Fibroblast of villous mesenchyme (primary cell): ENCODE results near the gene GPC6. TPM values are rescaled to one million over a fixed set of nuclear protein-coding genes. Genes with fewer than 3 reads are reported as not detected.
A peak's percentile ranks its signal among the peaks of the same experiment; 100 is the strongest.

ENCODE experiments used
- DNase-seq: peaks from one replicate; pipeline ENCODE4 v3.0.0-alpha.2; 2010; ENCODE audit warnings: low read depth
- H3K4me3 ChIP-seq: 2 replicates; pipeline ENCODE4 v1.5.1; 2011; ENCODE audit warnings: low read depth, mild to moderate bottlenecking, low read length
- total RNA-seq: library from RNA; depleted of rRNA; stranded (reverse); fragments of >200 nt; gene quantifications from 2 replicates; pipeline ENCODE4 v1.2.3, GENCODE V29; 2012
- TF ChIP-seq, protein P1 (sequence below): IDR thresholded peaks from 2 replicates; pipeline ENCODE4 v1.5.1; 2012; ENCODE audit warnings: low read depth, mild to moderate bottlenecking, low read length; ENCODE audit not compliant: insufficient read depth

Gene GPC6
- total RNA-seq, 1 donor: 6.0 TPM

DNA sequence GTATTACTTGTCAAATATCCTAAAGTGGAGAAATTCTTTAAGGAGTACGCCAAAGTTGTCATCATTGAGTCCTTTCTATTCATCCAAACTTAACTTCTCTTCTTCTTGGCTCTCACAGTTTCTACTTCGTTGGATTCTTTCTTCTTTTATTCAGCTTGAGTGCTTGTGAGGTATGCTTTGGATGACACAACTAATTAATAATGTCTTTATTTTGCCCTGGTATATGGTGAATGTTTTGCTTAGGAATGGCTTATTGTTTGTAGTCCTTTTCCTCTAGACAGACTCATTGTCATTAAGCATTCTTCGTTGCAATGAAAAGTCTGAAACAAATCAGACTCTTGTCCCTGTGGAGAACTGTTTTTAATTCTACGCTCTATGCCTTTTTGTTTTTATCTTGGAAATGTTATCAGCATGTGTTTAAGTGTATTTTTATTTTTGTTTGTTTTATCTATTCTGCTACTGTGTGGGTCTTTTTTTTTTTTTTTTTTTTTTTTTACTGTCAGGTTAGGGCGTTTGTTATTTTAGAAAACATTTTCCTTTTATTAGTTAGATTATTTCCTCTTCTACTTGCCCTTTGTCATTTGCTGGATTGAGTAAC, 471.5 kb downstream of the GPC6 start:
- DNase-seq: no peak
- H3K4me3 ChIP-seq: no peak overlapping the region
- TF ChIP-seq, protein P1, sequence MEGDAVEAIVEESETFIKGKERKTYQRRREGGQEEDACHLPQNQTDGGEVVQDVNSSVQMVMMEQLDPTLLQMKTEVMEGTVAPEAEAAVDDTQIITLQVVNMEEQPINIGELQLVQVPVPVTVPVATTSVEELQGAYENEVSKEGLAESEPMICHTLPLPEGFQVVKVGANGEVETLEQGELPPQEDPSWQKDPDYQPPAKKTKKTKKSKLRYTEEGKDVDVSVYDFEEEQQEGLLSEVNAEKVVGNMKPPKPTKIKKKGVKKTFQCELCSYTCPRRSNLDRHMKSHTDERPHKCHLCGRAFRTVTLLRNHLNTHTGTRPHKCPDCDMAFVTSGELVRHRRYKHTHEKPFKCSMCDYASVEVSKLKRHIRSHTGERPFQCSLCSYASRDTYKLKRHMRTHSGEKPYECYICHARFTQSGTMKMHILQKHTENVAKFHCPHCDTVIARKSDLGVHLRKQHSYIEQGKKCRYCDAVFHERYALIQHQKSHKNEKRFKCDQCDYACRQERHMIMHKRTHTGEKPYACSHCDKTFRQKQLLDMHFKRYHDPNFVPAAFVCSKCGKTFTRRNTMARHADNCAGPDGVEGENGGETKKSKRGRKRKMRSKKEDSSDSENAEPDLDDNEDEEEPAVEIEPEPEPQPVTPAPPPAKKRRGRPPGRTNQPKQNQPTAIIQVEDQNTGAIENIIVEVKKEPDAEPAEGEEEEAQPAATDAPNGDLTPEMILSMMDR: no peak

DNA sequence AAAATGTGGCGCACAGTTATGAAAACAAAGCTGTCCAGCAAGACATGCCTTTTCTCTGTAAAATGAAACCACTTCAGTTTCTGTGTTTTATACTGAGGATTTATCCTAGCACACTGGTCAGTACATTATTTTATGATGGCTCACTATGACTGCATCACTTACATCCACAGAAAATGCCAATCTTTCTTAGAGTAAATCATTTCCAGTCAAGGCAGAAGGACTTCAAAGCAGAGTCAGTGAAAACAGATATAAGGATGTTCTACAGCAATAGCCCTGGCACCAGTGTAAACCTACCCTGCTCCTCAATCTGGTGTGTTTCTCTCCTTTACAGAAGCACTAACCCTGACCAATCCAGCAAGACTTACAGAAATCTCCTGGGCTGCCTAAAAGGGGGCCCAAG, 473.5 kb downstream of the GPC6 start:
- H3K4me3 ChIP-seq: no peak overlapping the region
- TF ChIP-seq, protein P1: no peak
- no peak for DNase-seq

DNA sequence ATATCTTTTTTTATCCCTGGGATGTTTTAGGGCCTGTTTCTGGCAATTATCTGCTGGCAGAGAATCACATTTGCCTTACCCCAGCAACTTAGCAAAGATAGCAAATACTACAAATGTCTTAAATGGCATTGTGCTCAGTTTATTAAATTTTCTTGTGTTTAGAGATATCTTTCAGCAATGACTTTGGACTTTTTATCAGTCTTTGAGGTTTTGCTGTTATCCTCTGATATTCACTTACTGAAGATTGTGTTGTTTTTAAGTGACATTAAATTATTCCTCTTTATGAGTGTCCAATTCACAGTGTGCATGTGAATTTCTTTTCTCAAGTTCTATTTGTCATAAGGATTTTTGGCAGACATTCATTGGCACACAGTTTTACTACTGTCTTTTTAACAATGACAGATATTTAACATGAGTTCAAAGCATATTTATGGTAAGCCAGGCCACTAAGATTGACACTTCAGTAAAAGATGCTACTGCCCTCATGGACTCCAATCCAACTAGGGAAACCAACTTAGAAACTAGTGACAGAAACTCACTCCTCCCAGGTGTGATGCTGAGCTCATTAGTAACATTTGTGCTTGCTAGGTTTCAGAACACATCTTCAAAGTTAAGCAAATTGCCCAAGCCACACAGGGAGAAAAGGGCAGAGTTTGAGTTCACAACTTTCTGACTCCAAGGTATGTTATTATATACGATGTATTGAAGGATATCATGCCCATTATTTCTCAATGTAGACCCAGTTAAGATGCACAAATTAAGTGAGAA, 481.9 kb downstream of the GPC6 start:
- TF ChIP-seq, protein P1: no peak
- H3K4me3 ChIP-seq: no peak overlapping the region
- no peak for DNase-seq

DNA sequence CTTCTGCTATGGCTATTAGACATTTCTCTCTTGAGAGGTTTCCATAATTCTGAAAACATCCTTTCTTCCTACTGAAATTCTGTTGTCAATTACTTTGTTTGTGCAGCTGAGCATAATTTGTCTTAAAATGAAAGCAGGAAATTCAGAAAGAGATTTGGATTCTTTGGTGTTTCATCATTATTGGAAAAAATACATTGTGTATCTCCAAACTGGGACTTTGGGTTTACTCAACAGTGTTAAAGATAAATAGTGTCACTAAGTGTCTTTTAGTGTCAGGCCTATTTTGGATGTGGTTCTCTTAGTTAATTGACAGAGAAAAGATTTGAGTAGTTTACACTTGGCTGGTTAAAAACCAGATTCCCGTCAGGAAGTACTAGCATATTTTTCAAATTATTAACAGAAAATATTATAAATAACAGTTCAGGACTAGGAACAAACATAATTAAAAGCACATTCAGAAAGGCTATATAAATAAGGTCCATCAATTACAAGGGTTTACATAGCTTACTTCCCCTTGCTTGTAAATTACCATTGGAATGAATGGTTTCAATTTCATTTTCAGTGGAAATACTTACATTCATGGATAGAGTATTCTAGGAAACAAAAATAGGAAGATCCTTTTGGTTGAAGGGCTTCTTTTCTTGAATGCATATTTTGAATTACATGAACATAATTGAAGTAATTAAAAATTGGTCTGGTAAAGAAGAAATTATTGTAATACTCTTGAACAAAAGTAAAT, 483.1 kb downstream of the GPC6 start:
- TF ChIP-seq, protein P1: no peak
- DNase-seq: peak; percentile 41
- no peak overlapping the region for H3K4me3 ChIP-seq

DNA sequence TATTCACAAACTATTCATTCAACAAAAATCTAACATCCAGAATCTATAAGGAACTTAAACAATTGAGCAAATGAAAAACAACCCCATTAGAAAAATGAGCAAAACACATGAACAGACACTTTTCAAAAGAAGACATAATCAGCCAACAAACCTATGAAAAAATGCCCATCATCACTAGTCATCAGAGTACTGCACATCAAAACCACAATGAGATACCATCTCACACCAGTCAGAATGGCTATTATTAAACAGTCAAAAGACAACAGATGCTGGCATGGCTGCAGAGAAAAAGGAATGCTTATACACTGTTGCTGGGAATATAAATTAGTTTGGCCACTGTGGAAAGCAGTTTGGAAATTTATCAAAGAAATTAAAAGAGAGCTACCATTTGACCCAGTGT, 487.6 kb downstream of the GPC6 start:
- H3K4me3 ChIP-seq: no peak overlapping the region
- TF ChIP-seq, protein P1: no peak
- no peak for DNase-seq

DNA sequence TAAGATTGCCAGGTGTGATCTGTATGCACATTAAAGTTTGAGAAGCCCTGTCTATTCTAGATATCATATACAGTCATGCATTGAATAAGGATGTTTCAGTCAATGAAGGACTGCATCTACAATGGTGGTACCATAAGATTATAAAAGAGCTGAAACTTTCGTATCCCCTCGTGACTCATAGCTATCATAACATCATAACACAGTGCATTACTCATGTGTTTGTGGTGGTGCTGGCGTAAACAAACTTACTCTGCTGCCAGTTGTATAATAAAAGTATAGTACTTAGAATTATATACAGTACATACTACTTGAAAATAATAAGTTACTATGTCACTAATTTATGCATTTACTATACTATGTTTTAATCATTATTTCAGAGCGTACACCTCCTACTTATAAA, 489.3 kb downstream of the GPC6 start:
- TF ChIP-seq, protein P1: no peak
- H3K4me3 ChIP-seq: no peak overlapping the region
- peak; percentile 56 for DNase-seq
